HT1080 (cell line): ENCODE results near the gene HCN1. TPM values are rescaled to one million over a fixed set of nuclear protein-coding genes. Genes with fewer than 3 reads are reported as not detected.
"Not testable (repeated sequence)": the region's sequence is repeated elsewhere in the genome, so short reads cannot be mapped to it uniquely, and the experiment has no call there.

Source experiments
- DNase-seq: peaks from one replicate; pipeline ENCODE4 v3.0.0-alpha.2; 2015; ENCODE audit warnings: low read depth
- total RNA-seq: library from RNA; depleted of rRNA; stranded (reverse); fragments of >200 nt; shearing (Covaris generic); gene quantifications from 2 replicates; pipeline ENCODE4 v1.2.3, GENCODE V29; 2014

The HCN1 gene
- total RNA-seq, 1 experiment from 2014 or later, result not detected

DNA sequence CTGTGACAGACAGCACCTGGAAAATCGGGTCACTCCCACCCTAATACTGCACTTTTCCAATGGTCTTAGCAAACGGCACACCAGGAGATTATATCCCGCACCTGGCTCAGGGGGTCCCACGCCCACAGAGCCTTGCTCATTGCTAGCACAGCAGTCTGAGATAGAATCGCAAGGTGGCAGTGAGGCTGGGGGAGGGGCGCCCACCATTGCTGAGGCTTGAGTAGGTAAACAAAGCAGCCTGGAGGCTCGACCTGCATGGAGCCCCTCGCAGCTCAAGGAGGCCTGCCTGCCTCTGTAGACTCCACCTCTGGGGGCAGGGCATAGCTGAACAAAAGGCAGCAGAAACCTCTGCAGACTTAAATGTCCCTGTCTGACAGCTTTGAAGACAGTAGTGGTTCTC lies 383.6 kb downstream of the HCN1 start:
- DNase-seq, result not testable (repeated sequence)

DNA sequence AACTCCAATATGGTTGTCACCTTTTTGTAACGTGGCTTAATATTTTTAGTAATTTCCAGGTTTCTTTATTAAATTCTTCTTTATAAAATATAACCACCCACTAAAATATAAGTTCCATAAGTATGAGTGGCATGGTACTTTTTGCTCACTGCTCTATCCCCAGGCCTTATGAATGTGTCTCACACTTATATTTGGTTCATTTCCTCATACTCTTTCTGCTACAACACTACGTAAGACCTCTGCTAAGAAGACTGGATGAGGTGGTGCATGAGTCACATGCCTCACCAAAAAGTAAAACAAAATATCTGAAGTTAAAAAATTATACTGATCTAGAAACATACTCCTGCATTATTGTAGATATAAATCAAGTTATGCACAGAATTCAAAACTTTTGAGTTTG lies 400.9 kb downstream of the HCN1 start:
- DNase-seq, result no peak

DNA sequence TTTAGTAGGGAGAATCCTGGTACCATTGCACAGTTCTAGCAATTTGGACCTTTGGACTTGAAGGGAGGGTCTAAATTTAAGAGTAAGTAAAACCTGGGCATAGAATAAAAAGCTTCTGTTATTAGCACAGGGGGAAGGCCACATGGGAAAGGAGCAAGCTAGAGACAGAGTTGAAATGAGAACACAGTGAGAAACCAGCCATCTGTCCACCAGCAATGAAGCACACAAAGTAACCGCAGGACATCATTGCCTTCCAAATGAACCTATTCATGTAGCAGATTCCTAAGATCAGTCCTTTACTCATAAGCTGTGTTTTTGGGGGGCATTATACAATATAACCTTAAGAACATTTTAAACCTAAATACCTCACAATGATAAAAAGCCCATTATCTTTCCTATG lies 407.4 kb downstream of the HCN1 start:
- no peak for DNase-seq

DNA sequence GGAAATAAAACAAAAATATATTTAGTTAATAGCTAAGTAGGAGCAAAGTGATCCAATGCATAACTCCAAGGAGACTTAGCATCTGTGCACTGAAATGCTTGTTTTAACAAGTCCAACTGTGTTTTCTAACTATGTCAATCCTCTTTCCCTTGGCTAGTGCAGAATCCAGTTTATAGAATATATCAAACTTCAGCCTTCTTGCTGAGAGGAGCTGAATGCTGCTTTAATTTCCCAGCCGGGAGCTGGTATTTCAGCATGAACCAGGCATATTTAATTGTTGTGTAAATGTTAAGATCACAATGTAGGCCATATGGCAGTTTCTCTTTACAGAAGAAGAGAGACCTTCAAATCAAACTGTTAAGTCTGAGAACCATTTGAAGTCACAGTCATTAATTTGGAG lies 411.7 kb downstream of the HCN1 start:
- DNase-seq, result no peak

DNA sequence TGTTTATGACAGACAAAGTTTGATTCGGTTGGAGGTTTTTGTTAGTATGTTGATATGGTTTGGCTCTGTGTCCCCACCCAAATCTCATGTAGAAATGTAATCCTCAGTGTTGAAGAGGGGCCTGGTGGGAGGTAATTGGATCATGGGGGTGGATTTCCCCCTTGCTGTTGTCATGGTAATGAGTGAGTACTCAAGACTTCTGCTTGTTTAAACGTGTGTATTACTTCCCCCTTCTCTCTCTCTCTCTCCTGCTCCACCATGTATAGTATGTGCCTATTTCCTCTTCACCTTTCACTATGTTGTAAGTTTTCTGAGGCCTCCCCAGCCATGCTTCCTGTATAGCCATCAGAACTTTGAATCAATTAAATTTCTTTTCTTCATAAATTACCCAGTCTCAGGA lies 415.1 kb downstream of the HCN1 start:
- DNase-seq, result no peak

DNA sequence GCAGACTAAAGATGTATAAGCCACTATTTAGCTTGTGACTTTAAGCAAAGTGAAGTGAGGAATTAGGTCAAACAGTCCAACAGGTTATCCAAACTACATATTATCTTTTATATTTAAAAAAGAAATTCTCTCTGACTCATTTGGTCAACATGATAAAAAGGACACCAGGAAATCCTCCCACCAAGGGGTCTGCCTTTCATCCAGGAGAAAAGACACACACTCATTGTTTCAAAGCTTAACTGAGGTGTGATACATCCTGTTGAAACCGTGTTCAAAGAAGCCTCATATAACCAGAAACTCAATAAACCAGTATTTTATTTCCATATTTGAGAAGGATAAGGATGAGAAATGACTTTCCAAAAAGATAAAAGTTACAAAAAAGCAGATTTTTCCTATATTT lies 417.1 kb downstream of the HCN1 start:
- DNase-seq, result peak; percentile 83

DNA sequence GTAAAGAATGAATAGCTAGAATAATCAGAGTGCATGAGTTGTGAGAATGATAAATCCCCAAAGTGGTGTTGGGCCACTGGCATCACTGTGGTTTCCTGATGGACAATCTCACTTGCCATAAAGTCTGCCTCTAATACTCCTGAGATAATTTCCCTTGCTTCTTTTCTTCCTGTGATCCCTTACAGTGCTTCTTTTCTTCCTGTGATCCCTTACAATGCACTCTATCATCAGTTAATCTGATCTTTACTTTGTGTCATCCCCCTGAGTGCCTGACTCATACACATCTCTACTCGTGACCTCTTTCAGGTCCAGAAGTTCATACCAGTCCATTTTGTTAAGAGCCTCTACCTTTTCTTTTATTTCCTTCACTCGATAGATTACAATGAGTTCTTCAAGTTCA lies 418.3 kb downstream of the HCN1 start:
- DNase-seq, result peak; percentile 91

DNA sequence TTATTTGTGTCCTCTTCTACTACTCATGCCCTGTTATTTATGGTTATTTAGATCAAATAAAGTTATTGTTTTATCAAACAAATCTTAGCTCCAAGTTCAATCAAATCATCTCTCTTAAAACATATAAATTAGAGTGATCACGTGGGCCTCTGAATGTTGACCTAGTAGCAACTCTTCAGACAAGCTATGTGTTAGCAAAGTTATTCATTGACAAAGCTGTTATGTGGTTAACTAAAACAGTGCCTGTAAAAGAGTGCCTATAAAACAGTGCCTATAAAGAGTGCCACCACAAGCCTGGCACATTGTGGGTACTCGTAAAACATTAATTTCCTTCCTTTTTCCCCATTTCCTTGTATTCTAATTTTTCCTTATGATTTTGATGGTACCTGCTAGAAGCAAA lies 421.9 kb downstream of the HCN1 start:
- DNase-seq, result no peak

DNA sequence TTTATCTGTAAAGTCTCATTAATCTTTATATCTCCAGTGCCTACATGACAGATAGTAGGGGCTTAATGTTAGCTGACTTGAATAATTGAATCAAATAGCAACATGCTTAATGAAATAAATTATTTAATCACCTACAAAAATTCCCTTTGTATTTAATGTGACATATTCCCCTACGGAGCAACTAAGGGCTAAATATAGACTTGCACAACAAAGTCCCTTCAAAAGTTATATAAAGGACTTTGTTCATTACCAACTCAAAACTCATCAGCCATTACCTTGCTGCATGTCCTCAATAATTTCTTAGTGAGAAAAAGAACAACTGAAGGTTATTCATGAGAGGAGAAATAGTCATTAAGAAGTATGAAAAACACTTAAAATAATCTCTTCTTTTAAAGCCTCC lies 424.6 kb downstream of the HCN1 start:
- DNase-seq, result no peak

DNA sequence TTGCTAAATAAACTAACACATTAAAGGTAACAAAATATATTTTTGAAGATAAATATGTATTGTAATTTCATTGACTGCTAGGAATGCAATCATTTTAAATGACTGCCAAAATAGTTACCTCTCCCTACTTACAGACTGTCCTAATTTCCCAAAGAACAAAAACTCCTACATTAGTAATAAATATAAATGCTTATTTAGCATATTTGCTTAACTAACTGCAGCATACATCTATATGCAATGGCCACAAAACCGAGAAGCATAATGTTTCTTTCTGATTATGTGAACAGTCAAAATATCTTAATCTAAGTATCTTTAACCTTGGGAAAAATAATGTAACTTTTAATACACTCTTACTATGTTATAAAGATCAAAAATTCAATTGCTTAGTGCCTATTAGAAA lies 431.7 kb downstream of the HCN1 start:
- no peak for DNase-seq

DNA sequence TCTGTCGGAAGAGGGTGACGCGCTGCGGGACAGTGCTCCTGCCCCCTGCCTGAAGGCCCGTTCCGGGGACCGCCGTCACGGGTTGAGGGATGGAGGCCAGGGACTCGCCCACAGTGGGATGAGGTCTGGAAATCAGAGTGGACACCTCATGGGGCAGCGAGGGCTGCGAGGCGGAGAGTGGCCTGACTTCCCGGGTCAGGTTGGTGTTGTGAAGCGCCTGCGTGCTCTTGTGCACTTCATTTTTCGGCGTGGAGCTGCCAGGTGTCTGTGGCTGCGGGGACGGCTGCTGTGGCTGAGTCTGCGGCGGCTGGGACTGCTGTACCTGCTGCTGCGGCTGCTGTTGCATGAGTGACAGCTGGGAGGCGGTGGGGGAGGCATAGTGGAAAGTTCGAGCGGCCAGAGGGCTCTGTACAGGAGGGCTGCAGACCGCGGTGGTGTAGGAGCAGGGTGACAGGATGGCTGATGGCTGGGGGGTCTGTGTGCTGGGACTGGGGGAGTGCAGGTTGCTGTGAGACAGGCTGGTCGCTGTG lies 434.1 kb downstream of the HCN1 start:
- DNase-seq, result no peak

DNA sequence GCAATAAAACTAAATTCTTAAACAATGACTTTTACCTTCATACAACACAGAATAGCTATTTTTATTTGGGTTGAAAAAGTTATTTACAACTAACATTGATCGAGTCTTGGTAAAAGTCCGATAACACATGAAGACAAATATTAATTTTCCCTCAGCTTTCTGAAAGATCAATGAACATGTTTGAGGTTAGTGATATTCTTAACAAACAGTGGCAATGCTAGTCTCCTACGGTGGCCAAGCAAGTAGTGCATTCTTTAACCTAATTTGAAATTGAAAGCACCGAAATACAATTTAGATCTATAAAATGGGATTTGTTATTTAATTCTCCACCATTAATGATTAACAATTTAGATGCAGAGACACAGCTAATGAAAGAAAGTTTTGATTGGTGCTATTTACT lies 435.1 kb downstream of the HCN1 start:
- no peak for DNase-seq

DNA sequence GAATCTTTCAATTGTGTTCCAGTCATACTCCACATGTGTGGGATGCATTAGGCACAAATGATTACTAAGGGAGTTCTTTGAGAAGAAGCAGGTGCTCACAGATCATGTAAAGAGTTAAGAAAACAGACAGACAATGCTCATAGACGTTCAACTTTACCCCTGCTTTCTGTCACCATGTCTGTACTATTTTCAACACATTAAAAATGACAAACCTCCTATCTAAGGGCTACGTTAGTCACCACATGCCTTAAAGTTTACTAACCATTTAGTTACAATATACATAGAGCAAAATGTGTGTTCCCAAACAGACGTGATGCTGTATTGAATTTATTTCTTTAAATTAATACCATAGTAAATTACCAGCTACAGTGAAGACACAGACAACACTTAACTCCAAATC lies 435.9 kb downstream of the HCN1 start:
- no peak for DNase-seq

DNA sequence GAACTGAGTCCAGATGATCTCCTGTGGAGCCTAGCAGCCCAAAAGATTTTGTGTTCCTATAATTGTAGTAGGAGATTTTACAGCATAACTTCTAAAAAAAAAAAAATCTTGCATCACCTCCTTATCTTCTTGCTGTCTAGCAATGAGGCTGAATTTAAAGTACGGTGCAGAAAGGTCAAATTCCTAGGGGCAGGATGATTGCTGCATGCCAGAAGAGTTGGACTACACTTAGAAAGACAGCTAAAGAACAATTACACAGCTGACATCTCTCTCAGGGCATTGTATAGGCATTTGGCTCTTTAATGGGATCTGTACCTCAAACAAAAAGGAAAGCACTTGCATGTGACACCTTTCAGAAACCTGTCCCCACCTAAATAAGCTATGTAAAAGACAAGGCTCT lies 443.2 kb downstream of the HCN1 start:
- DNase-seq, result no peak

DNA sequence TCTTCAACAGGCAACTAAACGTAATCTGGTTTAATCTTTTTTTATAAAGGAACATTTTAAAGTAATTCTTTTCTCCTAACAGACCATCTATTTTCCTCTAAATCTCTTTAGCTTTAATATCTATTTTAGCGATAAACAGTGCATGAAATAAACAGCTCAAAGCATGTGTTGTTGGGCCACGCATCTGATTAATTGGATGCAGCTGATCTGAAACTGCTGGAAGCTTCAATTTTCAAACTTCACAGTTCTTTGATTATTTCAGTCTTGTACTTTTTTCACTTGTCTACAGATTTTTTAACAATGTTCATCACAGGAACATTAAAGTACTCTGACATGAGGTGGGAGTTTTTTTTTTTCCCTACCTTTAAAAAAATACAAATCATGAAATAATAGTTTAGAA lies 443.6 kb downstream of the HCN1 start:
- no peak for DNase-seq

DNA sequence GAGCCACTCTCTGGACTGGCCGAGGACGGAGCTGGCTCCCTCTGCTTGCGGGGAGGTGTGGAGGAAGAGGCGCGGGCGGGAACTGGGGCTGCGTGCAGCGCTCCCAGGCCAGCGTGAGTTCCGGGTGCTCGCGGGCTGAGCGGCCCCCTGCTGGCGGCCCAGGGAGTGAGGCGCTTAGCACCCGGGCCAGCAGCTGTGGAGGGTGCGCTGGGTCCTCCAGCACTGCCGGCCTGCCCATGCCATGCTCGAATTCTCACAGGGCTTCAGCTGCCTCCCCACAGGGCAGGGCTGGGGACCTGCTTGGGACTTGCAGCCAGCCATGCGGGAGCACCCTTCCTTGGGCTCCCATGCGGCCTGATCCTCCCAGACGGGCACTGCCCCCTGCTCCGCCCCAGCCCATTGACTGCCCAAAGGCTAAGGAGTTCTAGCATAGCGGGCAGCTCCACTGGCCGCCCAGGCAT lies 470.6 kb downstream of the HCN1 start:
- DNase-seq, result no peak

DNA sequence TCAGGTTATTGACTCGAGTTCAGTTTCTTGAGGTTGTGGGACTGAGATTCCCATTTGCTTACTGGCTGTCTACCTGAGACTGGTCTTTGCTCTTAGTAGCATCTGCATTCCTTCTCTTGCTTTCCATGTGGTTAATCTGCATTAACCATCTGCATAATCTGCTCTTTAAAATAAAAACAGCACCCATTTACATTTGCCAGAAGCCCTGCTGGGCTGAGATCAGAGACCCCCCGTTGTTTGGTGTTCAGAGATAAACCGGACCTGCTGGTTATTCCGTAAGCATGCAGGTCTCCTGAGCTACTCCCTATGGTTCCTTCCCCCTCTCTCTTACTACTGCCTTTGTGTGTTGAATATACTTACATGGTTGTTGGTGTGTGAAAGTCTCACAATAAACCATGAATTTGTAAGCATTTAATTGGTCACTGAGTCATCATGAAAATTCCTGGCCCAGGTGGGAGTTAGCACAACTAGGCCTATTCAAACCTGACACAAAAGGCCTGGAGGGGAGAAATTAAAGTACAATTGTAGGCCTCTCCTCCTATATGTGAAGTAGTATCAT lies 490.7 kb downstream of the HCN1 start:
- DNase-seq, result no peak
